Measurements from ENCODE around the gene TEX22. TPM values are rescaled to one million over a fixed set of nuclear protein-coding genes. Genes with fewer than 3 reads are reported as not detected.

Gene TEX22
- total RNA-seq, 1 donor from 2014 or later: not detected

DNA sequence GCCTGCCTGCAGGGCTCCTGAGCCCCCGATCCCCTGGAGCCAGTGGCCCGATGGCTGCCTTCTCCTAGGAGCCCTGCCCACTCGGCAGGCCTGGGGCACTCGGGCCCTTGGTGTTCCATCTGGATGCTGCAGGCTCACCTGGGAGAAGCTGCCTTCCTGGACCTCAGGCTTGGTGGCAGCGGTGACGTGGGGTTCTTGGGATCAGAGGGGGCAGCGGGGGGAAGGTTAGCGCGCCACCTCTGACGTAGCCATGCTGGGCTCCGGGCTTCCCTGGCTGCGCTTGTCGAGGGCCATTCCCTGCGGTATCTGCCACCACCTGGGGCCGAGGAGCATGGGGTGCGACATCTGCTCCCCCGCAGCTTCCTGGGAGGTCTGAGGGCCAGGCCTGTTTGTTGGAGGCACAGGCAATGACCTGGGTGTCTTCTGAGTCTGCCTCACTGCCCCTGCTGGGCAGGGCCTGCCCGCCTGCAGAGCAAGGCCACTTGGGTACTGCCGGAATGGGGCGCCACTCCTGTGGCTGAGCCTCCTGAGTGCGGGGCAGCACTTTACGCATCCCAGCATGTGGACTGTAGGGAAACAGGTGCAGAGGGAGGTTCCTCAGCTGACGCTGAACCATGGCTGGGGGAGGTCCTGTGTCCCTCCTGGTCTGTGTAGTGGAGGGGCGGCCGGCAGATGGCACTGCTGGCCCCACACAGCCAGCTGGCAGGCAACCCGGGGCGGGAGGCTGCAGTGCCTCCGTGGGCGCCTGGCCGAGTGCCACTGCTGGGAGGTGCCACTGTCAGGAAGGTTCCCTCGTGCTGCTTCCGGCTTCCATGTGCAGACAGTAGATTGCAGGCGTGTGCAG lies 41.6 kb downstream of the TEX22 start:
- no peak overlapping the region for H3K27ac Mint-ChIP-seq
- H3K27me3 ChIP-seq: no peaks in the 10 kb centered on the region
- DNase-seq (ENCODE audit: low spot score): no peak
- peaks cover 16% of the 10 kb centered on the region for H3K36me3 Mint-ChIP-seq
- no peaks in the 10 kb centered on the region for H3K9me3 ChIP-seq (ENCODE audit: low read depth)
- no peaks in the 10 kb centered on the region for H3K4me1 ChIP-seq
- H4K20me1 ChIP-seq (ENCODE audit: low read depth): peaks cover 70% of the 10 kb centered on the region
- H3K9me3 Mint-ChIP-seq: peaks cover 8% of the 10 kb centered on the region
- H3K4me3 Mint-ChIP-seq: no peak overlapping the region
- no peak overlapping the region for H3K4me2 ChIP-seq
- H3K27ac ChIP-seq: no peak overlapping the region
- no peak overlapping the region for H2AFZ ChIP-seq (replicated peaks)
- TF ChIP-seq EZH2phosphoT487 (IDR thresholded peaks at IDR 0.05) (no peak), EZH2 (IDR thresholded peaks at IDR 0.05) (no peak)
- TF ChIP-seq, protein P1, sequence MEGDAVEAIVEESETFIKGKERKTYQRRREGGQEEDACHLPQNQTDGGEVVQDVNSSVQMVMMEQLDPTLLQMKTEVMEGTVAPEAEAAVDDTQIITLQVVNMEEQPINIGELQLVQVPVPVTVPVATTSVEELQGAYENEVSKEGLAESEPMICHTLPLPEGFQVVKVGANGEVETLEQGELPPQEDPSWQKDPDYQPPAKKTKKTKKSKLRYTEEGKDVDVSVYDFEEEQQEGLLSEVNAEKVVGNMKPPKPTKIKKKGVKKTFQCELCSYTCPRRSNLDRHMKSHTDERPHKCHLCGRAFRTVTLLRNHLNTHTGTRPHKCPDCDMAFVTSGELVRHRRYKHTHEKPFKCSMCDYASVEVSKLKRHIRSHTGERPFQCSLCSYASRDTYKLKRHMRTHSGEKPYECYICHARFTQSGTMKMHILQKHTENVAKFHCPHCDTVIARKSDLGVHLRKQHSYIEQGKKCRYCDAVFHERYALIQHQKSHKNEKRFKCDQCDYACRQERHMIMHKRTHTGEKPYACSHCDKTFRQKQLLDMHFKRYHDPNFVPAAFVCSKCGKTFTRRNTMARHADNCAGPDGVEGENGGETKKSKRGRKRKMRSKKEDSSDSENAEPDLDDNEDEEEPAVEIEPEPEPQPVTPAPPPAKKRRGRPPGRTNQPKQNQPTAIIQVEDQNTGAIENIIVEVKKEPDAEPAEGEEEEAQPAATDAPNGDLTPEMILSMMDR (IDR thresholded peaks at IDR 0.05): no peak
- H3K79me2 ChIP-seq (ENCODE audit: low read depth): peaks cover 51% of the 10 kb centered on the region
- no peak overlapping the region for H3K4me3 ChIP-seq
- H3K27me3 Mint-ChIP-seq (ENCODE audit: insufficient read depth, low read depth): no peaks in the 10 kb centered on the region
- H3K36me3 ChIP-seq: no peaks in the 10 kb centered on the region
- no peaks in the 10 kb centered on the region for H3K4me1 Mint-ChIP-seq
- H3K9ac ChIP-seq: no peak overlapping the region
- H3F3A ChIP-seq (ENCODE audit: low read depth): no peaks in the 10 kb centered on the region

DNA sequence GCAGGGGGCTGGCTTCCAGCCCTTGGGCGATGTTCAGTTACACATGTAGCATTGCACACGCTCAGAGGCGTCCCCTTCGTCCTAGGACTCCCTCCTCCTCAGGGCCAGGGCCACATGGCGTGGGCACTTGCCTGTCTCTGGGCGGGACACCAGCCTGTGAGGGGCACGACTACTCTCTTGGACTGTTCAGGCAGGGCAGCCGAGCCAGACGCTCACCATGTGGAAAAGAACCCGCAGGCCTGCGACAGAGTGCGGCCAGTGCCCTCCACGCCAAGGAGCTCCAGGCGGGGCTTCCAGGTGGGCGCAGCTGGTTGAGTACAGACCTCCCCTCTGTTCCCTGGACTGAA lies 42.2 kb downstream of the TEX22 start:
- Histone ChIP-seq H3K9ac (no peak overlapping the region), H3K4me3 (no peak overlapping the region), H3K4me2 (no peak overlapping the region), H3K9me3 (ENCODE audit: low read depth) (no peaks in the 10 kb centered on the region), H3K27me3 (no peaks in the 10 kb centered on the region), H4K20me1 (ENCODE audit: low read depth) (peaks cover 66% of the 10 kb centered on the region), H3K79me2 (ENCODE audit: low read depth) (peaks cover 45% of the 10 kb centered on the region), H3K4me1 (no peaks in the 10 kb centered on the region), H2AFZ (replicated peaks) (no peak overlapping the region), H3K27ac (no peak overlapping the region), H3K36me3 (no peaks in the 10 kb centered on the region), H3F3A (ENCODE audit: low read depth) (no peaks in the 10 kb centered on the region)
- peaks cover 13% of the 10 kb centered on the region for H3K36me3 Mint-ChIP-seq
- H3K9me3 Mint-ChIP-seq: peaks cover 6% of the 10 kb centered on the region
- TF ChIP-seq EZH2 (IDR thresholded peaks at IDR 0.05): no peak
- no peak for TF ChIP-seq EZH2phosphoT487 (IDR thresholded peaks at IDR 0.05)
- TF ChIP-seq, protein P1 (IDR thresholded peaks at IDR 0.05): no peak
- H3K27ac Mint-ChIP-seq: no peak overlapping the region
- DNase-seq (ENCODE audit: low spot score): no peak
- H3K4me3 Mint-ChIP-seq: no peak overlapping the region
- no peaks in the 10 kb centered on the region for H3K27me3 Mint-ChIP-seq (ENCODE audit: insufficient read depth, low read depth)
- no peaks in the 10 kb centered on the region for H3K4me1 Mint-ChIP-seq

DNA sequence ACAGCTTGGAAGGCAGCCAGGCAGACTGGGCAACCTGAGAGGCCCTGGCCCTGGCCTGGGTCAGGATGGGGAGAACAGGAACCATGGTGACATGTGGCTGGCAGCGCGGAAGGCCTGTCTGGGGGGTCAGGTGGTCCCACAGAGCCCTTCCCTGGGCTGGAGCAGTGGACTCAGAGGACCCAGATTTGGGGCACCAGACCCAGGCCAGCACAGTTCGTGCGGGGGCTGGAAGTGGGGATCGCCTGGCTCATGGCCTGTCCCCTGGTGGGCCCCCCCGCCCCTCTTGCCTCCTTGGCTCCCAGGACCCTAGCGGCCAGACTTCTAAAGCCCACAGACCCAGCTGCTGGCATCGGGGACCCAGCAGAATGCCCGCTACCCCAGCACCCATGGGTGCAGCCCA lies 42.7 kb downstream of the TEX22 start:
- H3K9ac ChIP-seq: no peak overlapping the region
- no peak overlapping the region for H3K4me3 ChIP-seq
- no peaks in the 10 kb centered on the region for H3K4me1 Mint-ChIP-seq
- H3K27me3 Mint-ChIP-seq (ENCODE audit: insufficient read depth, low read depth): no peaks in the 10 kb centered on the region
- no peak overlapping the region for H3K27ac ChIP-seq
- H3K4me1 ChIP-seq: no peaks in the 10 kb centered on the region
- peaks cover 66% of the 10 kb centered on the region for H4K20me1 ChIP-seq (ENCODE audit: low read depth)
- H3K79me2 ChIP-seq (ENCODE audit: low read depth): peaks cover 41% of the 10 kb centered on the region
- no peak overlapping the region for H3K4me2 ChIP-seq
- H3K9me3 ChIP-seq (ENCODE audit: low read depth): no peaks in the 10 kb centered on the region
- H2AFZ ChIP-seq (replicated peaks): no peak overlapping the region
- no peaks in the 10 kb centered on the region for H3F3A ChIP-seq (ENCODE audit: low read depth)
- DNase-seq (ENCODE audit: low spot score): no peak
- TF ChIP-seq EZH2 (IDR thresholded peaks at IDR 0.05) (no peak), EZH2phosphoT487 (IDR thresholded peaks at IDR 0.05) (no peak)
- TF ChIP-seq, protein P1 (IDR thresholded peaks at IDR 0.05): no peak
- H3K9me3 Mint-ChIP-seq: peaks cover 2% of the 10 kb centered on the region
- no peaks in the 10 kb centered on the region for H3K36me3 ChIP-seq
- peaks cover 10% of the 10 kb centered on the region for H3K36me3 Mint-ChIP-seq
- no peak overlapping the region for H3K27ac Mint-ChIP-seq
- no peaks in the 10 kb centered on the region for H3K27me3 ChIP-seq
- H3K4me3 Mint-ChIP-seq: no peak overlapping the region

Measured in neural progenitor cell (in vitro differentiated cells).